HG03196 (cell line): ENCODE data around the gene RBM5.

ENCODE experiments used
- ATAC-seq: cut with Tn5 transposase; IDR thresholded peaks from one replicate; pipeline ENCODE4 v1.9.1; 2021; ENCODE audit not compliant: unreplicated experiment

The RBM5 gene

DNA sequence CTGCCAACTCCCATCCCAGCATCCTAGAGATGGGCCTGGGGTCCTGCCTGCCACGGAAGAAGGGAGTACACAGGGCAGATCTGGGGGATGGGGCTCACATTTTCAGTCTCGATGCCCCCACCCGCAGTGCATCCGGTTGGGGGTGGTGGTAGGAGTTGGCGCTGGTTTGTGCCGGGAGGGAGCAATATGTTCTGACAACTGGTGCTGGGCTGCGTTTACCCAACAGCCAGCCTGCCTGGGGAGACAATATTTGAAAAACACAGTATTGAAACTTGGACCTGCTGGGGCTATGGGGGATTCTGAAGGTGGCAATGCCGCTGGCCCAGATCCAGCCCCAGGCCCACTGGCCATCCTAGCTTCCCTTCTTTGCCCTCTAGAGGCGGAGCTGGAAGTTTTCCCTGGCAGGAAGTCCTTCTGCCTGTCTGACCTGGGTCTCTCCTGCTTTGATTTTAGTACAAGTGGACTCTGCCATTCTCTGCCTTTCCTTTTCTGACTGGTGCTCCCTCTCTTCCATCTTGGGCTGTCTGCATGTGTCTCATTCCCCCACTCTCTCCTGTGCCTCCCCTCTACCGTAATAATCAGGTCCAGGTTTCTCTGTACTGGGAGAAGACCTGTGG, 69.9 kb downstream of the RBM5 start:
- no peak for ATAC-seq

DNA sequence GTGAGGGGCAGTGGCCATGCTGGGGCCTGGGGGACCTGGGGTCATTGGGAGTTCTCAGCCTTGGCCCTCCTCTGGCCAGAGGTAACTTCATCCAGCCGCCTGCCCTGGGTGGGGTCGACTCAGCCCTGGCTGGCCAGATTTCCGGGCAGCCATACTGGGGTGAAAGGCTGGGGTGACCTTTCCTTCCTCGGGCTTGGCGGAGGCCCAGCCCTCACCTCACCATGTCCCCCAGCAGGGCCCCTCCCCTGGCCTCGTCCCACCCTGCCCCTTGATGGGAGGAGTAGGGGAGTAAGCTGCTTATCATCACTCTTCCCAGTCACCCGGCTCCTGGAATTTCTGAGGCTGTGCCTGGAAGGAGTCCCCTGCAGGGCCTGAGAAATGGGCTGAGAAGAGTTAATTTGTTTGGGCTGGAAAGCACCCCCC, 71.9 kb downstream of the RBM5 start:
- ATAC-seq: no peak

DNA sequence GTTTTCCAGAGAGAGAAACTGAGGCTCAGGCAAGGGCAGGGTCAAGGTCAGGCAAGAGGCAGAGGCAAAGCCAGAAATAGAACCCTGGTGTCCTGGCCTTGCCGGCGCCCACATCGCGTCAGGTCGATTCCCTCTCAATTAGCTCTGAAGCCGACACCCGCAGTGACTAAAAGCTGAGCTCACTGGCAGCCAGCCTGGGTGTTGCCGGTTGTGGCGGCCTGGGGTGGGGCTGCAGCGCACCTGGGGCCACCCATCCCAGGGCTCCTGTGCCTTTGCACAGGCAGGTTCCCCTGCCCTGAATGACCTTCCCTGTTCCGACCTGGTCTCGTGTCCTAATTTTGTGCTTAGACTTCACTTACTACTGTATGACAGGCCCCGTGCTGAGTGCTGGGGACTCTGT, 72.6 kb downstream of the RBM5 start:
- no peak for ATAC-seq

DNA sequence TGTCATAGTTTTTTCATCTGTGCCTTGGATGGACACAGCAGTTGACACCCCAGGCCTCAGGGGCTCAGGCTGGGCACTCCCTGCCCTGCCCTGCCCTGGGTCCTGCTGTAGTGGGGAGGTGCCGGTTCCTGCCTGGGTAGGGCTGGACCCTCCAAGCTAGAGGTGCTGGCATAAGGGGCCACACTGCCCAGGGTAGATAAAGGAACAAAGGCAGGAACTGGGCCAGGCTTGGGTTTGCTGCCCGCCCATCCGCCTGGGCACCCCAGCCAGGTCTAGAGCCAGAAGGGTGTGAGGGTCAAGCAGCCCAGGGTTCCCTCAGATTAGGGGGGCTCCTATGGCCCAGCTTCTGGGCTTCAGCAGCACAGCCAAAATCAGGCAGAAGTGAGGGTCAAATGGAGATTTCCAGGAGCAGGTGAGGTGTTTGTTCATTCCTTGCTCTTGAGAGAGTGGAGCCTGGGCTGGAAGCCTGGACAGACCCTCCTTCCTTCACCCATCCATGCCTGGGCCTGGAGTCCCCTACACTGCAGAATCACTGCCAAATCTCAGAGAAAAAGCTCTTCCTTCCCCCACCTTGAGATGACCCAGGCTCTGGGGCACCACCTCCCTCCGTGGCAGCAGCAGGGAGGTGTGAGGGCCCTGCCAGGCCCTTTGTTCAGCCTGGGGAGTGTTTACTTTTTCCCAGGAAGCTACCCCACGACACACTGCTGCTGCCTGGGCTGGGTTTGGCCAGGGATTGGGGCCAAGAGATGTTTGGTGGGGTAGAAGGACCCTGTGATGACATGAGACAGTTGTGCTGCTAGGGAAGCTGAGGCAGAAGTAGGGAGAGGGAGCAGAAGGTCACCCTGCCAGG, 73.5 kb downstream of the RBM5 start:
- ATAC-seq: no peak

DNA sequence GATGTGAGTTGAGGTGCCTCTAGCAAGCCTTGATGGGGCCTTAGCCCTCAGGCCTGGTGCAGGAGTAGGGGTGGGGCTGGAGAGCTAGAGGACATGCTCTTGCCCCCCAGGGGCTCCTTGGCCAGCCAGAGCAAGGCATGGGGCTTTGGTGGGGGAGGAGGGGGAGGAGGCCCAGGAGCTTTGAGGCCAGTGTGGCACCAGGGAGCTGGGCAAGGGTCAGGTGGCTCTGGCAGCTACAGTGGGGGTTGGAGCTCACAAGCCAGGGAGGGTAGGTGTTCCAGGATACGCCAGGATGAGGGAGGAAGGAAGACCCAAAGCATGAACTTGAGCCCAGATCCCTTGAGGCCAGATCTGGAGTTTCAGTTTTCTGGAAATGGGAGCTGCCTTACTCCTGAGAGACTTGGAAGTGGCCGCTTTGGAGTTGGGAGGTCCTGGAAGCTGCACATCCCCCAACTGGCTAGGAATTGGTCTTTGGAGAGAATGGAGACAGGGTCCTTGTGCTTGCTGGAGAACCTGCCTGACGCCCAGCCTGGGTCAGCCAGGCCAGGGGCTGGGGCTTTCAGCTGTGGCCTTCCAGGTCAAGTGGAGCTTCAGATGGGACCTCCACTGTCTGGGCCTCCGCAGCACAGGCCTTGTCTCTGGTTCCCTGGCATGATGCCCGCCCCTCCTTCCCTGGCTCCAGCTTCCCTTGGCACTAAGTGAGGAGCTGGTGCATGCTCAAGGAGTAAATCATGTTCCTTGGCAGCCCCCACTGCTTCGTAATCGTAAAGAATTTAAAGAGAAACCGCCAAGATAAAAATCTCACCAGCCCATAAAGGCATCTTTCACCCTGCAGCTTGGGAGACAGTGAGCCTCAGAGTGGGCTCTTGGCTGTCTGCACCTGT, 75.1 kb downstream of the RBM5 start:
- no peak for ATAC-seq

DNA sequence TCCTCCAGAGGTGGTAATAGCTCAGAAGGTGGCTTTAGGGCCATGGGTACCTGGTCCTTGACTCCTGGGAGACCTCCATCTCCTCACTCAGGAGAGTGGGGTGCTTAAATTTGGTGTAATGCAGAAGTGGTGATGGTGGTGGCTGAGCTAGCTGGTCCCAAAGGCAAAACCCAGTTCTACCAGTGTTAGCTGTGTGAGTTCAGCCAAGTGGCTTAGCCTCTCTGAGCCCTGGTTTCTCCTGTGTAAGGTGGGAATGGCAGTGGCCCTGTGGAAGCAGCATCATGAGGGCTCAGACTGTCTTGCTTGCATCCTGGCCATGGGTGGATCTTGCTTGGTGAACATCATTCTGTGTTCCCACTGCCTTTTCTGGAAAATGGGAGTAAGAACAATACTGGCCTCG, 75.8 kb downstream of the RBM5 start:
- no peak for ATAC-seq

DNA sequence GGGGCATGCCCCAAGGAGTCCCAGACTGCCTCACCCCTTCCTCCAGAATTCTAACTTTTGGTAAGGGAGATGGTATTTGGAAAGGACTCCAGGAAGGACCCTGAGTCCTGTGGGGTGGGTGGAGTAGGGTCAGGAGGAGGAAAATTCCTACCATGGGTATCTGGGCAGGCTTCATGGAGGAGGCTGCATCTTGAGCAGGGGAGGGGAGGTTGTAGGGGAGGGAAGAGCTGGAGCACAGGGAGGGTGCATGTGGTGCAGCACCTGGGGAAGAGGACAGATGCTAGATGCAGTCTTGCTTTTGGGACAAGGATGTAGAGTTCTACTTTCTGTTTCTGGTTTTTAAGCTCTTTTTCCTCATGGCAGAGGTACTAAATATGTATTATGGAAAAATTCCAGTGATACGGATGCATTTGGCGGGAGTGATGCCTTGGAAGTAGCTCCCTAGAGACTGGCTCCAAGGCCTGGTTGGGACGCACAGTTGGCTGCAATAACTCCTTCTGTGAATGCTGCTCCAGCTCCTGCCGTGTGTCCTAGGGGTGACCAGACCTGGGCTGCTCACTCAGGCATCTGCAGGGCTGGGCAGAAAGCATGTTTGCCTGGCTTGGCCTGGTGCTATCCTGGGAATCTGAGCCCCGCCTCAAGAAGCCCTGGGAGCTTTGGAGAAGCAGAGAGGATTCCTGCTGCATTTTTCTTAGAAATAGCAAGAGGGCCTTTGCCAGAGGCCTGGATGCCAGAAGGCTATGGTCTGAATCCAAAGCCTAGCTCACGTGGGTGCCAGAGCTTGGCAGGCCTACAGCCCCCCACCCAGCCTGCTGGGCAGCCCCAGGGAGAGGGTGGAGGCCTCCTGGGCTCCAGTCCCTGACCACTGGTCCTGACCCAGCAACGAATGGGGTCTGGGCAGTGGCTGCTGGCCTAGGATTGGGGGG, 76.5 kb downstream of the RBM5 start:
- no peak for ATAC-seq

DNA sequence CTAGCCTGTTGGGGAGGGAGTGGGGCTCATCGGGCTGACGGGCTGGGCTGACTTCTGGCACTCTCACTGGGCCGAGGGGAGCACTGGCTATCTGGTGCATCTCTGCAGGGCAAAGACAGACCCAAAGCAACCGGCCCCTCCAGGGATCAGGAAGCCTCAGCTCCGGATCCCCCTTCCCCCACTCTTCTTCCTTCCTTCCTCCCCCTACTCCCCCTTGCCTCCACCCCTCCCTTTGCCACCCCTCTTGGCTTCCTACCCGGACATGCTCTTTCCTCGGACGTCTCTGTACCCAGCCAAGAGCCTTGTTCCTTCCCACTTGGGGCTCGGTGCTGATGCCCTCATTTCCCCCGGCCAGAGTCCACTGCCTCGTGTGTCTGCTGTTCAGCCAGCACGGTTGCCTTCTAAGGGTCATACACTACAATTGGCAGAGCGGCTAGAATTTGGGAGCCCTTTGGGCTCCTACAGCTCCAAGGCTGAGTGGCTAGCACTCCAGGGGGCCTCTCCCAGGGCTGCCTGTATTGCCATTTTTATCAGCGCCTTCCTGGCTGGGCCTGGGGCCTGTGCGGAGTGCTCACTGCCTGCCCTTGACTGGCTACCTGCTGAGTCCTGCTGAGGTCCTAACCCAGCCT, 77.3 kb downstream of the RBM5 start:
- no peak for ATAC-seq

DNA sequence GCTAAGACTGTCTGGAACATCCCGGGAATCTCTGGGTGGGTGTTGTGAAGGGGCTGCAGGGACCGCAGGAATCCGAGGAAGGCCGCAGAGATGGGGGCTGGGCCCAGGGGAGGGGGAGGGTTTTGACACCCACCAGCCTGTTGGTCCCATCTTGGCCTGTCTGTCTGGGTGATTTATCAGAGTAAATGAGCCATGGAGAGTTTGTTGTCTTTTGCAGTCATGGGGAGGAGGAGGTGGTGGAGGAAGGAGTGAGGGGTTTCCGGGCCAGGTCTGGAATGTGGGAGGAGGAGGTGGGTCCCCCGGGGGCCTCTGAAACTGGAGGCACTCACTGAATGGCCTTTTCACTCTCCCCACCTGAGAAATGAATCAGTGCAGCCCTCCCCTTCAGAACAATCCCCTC, 77.9 kb downstream of the RBM5 start:
- ATAC-seq: no peak

DNA sequence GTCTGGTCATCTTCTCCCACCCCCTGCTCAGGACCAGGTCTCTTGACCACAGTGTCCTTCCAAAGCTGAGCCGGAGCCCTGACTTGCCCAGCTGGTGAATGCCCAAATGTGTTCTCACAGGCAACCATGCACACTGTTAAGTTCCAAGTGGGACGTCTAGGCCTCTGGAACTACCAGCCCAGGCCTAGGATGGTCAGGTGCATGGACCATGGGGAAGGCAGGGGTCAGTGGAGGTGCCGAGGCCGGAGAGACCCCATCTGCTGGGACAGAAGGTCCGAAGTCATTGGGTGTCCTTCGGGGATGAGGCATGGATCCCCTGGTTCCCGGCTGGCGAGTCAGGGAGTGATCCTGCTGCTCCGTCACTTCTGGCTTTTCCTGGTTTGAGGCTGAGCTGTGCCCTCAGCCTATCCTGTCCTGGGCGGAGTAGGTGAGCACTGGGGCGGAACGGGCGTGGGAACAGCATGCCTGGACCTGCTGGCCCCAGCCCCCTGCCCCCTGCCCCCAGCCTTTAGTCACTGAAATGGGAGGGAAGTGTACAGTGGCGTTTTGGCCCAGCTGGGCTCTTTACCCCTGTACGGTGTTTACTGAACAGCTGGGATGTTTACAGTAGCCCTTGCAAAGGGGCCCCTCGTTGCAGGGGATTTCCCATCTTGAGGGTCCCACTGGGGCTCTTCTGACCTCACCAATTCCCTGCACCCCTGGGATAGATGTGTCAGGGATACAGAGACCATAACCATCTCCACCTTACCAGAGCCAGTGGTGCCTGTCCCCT, 78.5 kb downstream of the RBM5 start:
- no peak for ATAC-seq

DNA sequence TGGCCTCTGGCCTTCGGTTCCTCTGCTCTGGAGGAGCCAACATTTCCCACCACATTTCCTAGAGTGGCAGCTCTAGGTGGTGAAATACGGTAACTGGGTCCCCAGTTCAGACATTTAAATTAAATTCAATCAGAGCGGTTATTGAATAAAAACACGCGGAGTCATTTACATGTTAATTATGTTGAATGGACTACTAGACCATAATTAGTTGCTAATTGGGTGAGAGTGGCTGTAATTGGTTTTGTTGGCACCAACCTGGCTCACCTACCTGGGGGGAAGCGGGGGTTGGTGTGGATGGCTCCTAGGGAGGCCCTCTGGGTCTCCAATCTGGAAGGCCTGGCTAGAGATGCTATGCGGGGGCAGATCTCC, 79.1 kb downstream of the RBM5 start:
- ATAC-seq: no peak

DNA sequence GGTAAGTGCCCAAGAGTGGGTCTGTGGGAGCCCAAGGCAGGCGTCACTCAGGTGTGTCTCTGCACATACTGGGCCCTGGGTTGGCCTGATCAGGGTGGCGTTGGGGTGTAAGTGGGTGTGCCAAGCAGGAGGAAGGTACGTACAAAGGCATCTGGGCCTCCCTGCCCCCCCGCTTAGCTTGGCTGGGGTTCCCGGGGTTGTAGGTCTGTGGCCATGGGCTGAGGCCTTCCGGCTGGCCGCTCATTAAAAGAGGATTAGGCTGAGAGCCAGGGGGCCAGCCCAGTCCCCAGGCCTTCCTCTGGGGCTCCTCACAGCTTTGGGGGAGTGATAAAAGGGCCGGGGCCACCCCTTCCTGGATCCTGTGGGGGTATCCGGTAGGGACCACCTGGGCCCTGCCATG, 79.7 kb downstream of the RBM5 start:
- no peak for ATAC-seq
